Cardiac septum (tissue), 1 donor: ENCODE data around the gene ATP5ME. TPM values are rescaled to one million over a fixed set of nuclear protein-coding genes. Genes with fewer than 3 reads are reported as not detected.
"Not testable (repeated sequence)": the region's sequence is repeated elsewhere in the genome, so short reads cannot be mapped to it uniquely, and the experiment has no call there.

Experiments used
- DNase-seq: peaks from one replicate; pipeline ENCODE4 v3.0.0-alpha.2; 2020; ENCODE audit warnings: low spot score
- intact Hi-C: fragments of 100-400 bp; cut with DNase I; formaldehyde crosslinking; loops from one replicate; pipeline ENCODE4 v1.14.0; 2022
- total RNA-seq: library from RNA; stranded (reverse); fragmentation: NEBNext Ultra II Directional; extraction: Animal tissue kit (Norgen Biotek cat#: 25700); gene quantifications from one replicate; pipeline ENCODE4 v1.2.1, GENCODE V29; 2021
- donor health status: DM: no; HTN: no; CAD: no.

The ATP5ME gene
- total RNA-seq, 1 donor from 2014 or later, result 734 TPM

DNA sequence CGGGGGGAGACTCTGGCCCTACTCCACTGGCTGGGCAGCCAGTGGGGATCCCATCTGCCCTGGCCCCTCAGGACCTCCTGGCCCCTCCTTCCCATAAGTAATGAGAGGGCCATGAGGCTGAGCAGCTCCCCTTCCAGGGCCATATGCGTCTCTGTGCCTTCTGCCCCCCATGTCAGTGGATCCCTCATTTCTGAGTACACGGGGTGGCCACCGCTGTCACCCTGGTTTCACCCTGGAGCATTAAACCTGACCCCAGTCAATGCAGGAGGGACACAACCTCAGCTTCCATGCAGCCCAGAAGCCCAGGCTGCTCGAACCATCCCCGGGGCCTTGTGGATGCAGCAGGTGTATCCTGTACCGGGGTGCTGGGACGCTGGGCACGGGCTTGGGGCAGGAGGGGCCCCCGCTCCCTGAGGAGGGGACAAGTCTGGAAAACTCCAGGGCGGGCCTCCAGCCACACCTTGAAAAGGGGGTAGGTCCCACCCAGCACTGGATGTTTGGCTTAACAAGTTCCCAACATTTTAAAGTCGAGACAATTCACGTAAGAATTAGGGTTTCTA is 24.2 kb downstream of the ATP5ME start:
- DNase-seq, result no peak
- intact Hi-C loops, result no loop called here

DNA sequence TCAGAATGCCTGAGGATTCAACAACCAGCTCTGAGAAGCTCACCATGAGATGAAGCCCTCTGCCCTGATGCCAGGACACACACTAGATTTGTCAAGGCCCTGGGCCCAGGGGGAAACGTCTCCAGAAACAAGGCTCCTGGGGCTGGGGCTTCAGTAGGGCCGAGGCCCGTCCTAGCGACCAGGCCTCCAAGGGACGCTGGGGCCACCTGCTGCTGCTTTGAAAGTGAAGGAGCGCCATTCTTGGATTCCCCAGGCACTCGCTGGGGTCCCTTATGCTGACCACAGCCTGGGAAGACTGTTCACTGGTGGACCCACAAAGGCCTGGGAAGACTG is 24.8 kb downstream of the ATP5ME start:
- no peak for DNase-seq

DNA sequence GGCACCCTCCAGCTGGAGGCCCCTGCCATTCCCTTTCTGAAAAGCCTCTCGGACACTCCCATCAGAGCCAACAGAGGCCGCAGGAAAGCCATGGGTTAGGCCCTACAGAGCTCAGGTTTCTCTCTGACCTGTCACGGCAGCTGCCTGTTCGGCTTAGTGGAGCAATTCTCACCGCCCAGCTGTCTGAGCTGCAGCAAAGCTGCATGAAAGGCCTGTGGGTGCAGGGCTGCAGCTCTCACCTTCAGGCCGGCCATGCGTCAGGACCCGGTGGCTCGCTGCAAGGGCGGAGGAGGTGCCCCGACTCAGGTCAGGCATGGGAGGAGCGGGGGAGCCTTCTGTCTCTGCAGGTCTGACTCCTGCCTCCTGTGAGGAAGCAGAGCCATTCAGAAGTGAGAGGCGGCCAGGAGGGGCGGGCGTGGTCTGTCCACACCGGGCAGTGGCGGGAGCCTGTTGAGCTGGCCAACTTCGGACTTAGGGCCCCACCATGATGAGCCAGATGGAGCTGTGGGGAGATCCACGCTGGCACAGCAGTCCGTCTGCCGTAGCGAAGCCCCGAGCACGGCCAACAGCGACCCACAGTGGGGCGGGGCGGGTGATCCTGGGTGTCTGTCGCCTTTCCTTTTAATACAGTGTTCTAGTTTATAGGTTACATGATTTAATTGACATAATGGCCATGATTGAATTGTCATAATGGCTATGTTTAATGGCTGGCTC is 25.3 kb downstream of the ATP5ME start:
- no peak for DNase-seq
- intact Hi-C loops, result no loop called here

More for the DNA sequence above, 24.8 kb downstream of the ATP5ME start:
- intact Hi-C loops, result no loop called here

DNA sequence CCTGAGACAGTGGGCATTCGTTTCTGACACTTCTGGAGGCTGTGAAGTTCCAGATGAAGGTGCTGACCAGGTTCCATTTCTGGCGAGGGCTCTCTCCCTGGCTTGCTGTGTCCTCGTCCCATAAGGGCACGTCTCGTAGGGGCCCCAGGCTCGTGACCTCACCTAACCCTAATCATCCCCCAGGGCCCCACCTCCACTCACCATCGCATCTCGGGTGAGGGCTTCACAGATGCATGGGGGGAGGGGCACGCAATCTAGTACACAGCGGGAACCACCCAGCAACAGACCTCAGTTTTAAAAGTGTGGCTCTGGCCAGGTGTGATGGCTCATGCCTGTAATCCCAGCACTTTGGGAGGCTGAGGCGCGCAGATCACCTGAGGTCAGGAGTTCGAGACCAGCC is 26.6 kb downstream of the ATP5ME start:
- intact Hi-C loops, result no loop called here
- DNase-seq, result no peak

DNA sequence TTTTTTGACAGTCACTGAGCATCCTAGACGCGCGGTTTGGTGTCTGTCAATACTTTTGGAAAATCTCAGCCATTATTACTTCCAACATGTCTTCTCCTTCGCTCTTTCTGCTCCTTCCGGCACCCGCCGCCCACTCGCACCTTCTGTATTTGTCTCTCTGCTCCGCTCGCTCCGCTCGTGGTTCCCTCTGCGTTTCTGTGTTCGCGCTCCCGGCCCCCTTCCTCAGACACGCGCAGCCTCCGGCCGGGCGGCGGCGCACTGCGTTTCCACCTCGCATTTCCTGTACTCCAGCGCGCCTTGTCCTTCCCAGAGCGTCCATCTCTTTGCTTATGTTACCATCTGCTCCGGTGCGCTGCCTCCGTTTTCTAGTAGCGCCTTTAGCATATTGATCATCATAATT is 27.6 kb downstream of the ATP5ME start:
- DNase-seq, result no peak
- intact Hi-C loops, result no loop called here

DNA sequence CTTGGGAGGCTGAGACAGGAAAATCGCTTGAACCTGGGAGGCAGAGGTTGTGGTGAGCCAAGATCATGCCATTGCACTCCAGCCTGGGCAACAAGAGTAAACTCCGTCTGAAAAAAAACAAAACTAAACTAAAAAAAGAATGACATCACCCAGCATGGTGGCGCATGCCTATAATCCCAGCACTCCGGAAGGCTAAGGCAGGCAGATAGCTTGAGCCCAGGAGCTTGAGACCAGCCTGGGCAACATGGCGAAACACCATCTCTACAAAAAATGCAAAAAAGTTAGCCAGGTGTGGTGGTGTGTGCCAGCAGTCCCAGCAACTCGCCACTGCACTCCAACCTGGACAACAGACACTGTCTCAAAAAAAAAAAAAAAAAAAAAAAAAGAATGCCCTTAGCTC is 31.7 kb downstream of the ATP5ME start:
- DNase-seq, intact Hi-C loops: not testable (repeated sequence)

DNA sequence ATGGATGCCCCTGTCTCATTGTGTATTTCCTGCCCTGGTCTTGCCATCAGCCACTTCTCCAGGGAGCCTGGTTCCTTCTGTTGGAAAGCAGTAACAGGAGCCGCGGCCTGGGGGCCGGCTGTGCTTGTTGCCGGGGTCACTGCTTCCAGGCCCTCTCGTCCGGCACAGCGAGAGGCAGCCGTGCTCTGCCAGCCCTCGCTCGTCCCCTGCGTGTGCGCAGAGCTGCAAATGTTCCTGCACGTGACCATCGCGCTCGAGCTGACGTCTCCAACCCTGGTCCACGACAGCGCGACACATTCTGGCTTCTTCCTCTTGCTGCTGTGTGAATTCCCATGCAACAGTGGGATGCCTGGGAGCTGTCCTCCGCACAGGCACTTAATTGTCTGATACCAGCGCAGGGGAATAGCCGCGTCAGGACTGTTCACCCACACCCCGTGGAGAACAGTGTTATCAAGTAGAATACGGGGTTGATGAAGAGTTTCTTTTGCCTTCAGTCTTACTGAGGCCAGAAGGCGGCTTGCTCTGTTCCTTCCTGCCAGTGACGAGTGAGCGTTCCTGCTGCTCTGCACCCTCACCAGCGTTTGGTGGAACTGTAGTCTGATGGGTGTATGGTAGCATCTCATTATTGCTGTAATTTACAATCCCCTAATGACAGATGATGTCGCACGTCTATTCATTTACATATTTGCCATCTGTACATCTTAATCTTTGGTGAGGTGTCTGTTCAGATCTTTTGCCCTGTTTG is 36.4 kb downstream of the ATP5ME start:
- intact Hi-C loops, result no loop called here
- DNase-seq, result no peak

DNA sequence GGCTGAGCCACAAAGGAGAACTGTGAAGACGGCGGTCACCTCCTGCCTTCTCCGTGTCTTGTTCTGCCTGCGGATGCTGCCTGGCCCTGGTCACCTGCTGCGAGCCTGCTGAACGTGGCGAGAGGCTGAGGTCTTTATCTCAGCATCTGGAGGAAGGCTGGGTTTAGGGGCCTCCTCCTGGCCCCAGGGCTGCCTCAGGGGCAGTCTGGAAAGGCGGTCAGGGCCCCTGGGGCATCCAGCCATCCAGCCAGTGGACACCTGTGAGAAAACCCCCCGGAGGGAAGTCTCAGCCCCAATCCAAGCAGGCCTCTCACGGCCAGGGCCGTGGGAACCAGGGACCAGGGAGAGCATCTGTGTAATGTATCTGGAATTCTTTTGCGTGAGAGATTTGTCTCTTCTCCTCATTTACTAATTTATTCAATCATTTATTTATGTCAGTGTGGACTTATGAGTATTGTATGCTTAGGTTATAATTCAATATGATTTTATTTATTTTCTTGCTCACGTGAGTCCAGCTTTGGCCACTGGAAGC is 37.4 kb downstream of the ATP5ME start:
- no peak for DNase-seq
- intact Hi-C loops, result no loop called here

DNA sequence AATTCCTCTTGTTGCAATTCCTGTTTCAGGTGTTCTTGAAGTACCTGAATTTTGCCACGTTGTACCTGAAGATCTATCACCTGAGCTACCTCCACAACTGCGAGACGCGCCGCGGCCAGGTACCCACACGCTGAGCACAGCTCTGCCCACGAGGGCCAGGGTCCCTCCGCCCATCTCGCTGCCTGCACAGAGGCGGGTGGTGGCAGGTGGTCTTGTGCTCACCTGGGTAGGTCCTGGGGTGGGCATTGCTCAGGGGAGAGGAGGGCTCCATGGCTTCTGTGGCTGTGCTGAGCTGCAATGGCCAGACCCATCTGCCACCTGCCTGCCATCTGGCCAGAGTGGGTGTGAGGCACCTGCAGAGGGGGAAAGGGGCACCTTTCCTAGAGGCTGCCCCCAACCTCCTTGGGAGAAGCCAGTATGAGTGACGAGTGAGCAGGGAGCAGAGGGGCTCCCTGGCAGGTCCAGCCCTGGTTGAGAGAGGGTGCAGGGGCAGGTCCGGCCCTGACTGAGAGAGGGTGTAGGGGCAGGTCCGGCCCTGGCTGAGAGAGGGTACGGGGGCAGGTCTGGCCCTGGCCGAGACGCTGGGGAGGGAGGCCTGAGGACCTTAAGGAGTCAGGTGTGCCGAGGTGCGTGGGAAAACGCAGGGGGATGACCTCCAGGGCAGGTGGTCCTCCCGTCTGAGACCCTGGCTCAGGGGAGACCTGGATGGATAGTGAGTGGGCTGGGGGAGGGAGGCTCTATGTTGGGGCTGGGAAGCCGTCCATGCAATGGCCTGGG is 38.0 kb downstream of the ATP5ME start:
- no peak for DNase-seq
- intact Hi-C loops, result no loop called here

DNA sequence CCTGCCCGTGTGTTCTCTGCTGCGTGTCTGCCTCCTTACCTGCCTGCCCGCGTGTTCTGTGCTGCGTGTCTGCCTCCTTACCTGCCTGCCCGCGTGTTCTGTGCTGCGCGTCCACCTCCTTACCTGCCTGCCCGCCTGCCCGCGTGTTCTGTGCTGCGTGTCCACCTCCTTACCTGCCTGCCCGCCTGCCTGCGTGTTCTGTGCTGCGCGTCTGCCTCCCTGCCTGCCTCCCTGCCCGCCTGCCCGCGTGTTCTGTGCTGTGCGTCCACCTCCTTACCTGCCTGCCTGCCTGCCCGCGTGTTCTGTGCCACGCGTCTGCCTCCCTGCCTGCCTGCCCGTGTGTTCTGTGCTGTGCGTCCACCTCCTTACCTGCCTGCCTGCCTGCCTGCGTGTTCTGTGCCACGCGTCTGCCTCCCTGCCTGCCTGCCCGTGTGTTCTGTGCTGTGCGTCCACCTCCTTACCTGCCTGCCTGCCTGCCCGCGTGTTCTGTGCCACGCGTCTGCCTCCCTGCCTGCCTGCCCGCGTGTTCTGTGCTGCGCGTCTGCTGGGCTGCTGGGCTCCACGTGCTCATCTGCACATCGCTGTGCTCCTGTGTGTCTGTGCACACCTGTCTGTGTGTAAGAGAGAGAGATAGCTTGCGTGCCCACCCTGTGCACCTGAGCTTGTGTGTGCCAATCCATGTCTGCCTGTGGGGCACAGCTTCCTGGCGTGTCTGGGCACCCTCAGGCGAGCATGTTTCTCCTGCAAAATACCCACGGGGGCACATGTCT is 38.8 kb downstream of the ATP5ME start:
- intact Hi-C loops, DNase-seq: not testable (repeated sequence)

DNA sequence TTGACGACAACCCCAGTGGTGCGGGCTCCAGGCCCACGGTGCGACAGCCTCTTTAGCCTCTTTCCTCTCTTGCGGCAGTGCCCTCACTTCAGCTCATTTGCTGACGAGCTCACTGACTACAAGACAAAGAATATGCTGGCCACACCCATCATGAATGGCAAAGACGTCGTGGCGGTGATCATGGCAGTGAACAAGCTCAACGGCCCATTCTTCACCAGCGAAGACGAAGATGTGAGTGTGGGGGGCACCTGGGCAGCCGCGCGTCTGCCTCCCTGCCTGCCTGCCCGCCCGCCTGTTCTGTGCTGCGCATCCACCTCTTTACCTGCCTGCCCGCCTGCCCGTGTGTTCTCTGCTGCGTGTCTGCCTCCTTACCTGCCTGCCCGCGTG is 39.5 kb downstream of the ATP5ME start:
- no peak for DNase-seq
- intact Hi-C loops, result no loop called here

DNA sequence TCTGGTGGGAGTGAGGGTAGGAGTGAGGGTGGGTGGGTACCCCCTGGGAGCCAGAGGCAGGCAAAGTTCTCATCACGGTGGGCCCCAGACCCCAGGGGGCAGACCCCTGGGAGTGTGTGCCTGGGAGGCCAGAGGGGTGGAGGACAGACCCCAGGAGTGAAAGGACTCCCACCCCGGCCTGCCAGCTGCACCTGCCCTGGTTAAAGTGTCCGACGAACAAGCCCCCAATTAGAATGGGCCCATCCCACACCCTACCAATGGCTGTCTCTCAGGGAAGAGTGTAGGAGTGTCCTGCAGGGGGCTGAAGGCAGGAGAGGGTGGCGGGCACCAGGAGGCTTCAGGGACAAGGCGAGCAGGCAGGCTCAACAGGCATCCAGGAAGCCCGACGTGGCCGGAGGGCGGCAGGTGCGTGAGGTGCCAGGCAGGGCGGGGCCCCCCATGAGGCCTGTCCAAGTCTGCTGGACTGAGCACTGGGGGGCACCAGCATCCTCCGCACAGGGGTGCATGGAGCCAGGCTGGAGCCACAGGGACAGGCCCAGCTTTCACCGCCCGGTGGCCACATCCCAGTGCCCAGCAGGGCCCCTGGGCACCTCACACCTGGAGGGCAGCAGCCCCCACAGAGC is 40.0 kb downstream of the ATP5ME start:
- intact Hi-C loops, result no loop called here
- no peak for DNase-seq

DNA sequence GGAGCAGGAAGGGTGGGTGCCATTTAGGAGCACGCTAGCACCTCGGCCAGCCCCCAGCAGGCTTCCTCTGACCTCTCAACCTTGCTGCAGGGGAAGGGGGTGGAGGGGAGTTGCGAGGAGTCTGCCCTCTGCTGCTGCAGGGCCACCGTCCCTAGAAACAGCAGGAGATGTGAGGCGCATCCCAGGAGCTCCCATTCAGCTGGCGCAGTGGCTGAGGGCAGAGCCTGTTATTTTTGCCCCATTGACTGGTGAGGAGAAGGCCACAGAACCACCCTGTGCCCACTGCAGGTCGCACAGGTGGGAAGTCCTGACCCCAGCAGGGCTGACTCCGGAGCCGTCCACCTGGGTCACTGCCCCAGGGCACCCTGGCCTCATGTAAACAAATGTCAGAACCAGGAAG is 40.7 kb downstream of the ATP5ME start:
- no peak for DNase-seq
- intact Hi-C loops, result no loop called here

DNA sequence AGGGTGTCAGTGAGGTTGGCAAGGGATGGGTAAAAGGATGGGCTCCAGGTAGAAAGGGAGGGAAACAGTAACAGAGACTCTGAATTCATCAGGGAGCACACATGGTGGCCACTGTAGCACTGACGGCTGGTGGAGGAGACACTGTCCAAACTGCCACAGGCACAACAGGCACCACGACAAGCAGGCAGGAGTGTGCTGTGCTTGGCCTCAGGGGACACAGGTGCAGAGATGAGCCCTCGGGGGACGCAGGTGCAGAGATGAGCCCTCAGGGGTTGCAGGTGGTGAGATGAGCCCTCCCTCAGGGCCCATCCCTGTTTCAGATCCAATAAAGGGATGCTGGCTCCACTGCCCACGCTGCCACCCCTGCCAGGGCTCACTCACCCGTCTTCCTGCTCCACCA is 41.1 kb downstream of the ATP5ME start:
- DNase-seq, result no peak
- intact Hi-C loops, result no loop called here

DNA sequence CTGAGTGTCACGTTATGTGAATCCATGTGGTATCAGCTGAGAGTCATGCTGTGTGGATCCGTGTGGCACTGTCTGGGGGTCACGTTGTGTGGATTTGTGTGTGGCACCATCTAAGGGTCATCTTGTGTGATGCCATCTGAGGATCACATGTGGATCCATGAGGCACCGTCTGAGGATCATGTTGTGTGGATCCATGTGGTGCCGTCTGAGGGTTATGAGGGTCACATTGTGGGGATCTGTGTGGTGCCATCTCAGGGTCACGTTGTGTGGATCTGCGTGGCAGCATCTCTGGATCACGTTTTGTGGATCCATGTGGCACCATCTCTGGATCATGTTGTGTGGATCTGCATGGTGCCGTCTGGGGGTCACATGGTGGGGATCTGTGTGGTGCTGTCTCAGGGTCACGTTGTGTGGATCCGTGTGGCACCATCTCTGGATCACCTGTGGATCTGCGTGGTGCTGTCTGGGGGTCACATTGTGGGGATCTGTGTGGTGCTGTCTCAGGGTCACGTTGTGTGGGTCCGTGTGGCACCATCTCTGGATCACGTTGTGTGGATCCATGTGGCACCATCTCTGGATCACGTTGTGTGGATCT is 41.8 kb downstream of the ATP5ME start:
- intact Hi-C loops, result no loop called here
- no peak for DNase-seq

DNA sequence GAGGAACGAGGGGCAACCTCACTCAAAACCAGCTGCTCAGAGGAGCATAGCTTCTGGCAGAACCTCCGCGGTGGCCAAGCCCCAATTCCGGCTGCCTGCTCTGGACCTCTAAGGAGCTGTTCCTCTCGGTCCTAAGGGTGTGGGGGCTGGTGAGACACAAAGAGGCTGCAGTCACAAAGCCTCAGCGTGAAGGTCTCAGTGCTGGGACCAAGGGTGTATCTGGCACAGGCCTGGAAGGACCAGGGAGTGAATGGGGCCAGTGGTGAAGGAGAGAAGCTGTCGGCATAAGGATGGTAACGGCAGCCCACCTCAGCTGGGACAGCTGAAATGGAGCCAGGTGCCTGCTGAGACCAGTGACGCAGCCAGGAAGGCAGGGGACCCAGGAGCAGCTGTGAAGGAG is 43.4 kb downstream of the ATP5ME start:
- intact Hi-C loops, result no loop called here
- DNase-seq, result peak; percentile 58

DNA sequence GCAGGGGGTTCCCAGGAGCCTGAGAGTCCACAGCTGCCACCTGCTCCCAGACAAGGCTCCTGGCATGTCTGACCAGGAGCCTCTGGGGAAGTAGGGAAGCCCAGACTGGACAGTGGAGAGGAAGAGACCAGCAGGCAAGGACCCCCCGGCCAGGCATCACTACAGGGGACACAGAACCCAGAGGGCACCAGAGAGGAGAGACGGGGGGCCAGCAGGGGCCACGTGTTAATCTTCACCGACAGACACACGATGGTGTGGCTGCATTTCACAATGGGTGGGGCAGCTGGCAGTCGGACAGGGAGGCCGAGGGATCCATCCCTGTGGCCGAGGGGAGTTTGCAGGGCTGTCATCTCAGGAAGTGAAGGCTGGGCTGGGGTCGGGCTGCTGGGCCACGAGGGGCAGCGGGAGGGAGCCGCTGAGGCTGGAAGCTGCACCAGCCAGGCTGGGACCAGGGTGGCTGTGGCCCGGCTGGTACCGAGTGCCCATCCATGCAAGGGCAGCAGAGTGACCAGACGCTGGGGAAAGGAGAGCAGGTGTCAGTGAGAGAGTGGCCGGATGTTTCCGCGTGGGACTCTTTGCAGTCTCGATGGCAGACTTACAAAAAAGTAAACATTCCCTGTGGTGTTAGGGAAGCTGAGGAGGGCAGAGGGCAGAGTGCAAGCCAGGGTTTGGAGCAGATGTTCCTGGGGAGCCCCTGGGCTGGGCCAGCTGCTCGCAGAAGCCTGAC is 44.0 kb downstream of the ATP5ME start:
- DNase-seq, result peak; percentile 44
- intact Hi-C loops, result no loop called here

DNA sequence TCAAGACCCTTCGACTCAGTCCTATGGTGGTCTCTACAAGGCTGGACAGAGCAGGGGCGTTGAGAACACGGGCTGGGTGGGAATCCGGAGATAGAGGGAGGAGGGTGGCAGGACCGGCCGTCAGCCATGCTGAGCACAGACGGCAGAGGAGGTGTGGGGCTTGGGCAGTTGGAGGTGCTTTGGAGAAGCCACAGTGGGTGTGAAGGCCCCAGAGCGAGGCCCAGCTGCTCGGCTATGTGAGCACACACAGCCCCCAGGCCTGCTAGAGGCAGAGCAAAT is 44.5 kb downstream of the ATP5ME start:
- DNase-seq, result peak; percentile 44

More for the DNA sequence above, 44.5 kb downstream of the ATP5ME start:
- intact Hi-C loops, result no loop called here
